ENCODE data around the gene CBLB. TPM values are rescaled to one million over a fixed set of nuclear protein-coding genes. Genes with fewer than 3 reads are reported as not detected.
"Not testable (repeated sequence)": the region's sequence is repeated elsewhere in the genome, so short reads cannot be mapped to it uniquely, and the experiment has no call there.

Gene CBLB
- total RNA-seq, 2 experiments from 2014 or later = 24.5 to 38.5 TPM

DNA sequence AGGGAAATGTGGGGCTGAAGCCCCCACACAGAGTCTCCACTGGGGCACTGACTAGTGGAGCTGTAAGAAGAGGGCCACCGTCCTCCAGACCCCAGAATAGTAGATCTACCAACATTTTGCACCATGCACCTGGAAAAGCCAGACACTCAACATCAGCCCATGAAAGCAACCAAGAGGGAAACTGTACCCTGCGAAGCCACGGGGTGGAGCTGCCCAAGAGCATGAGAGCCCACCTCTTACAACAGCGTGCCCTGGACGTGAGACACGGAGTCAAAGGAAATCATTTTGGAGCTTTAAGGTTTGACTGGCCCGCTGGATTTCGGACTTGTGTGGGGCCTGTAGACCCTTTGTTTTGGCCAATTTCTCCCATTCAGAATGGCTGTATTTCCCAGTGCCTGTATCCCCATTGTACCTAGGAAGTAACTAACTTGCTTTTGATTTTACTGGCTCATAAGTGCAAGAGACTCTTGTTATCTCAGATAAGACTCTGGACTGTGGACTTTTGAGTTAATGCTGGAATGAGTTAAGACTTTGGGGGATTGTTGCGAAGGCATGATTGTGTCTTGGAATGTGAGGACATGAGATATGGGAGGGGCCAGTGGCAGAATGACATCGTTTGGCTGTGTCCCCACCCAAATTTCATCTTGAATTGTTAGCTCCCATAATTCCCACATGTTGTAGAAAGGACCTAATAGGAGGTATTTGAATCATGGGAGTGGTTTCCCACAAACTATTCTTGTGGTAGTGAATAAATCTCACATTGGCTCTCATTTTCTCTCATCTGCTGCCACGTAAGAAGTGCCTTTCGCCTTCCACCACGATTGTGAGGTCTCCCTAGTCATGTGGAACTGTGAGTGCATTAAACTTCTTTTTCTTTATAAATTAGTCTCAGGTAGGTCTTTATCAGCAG, 105.8 kb downstream of the CBLB start:
- CTCF ChIA-PET (ENCODE audit: unreplicated experiment) = no interaction called here
- intact Hi-C loops (cut with micrococcal nuclease; ENCODE audit: unreplicated experiment) = no loop called here
- peaks cover 33% of the 10 kb centered on the region for H3K9me3 ChIP-seq (ENCODE audit: low read length)
- peaks cover 9% of the 10 kb centered on the region for H3K4me1 ChIP-seq (ENCODE audit: insufficient read depth, low read length, poor library complexity, severe bottlenecking)
- POLR2A ChIA-PET = no interaction called here
- no peaks in the 10 kb centered on the region for H4K20me1 ChIP-seq (ENCODE audit: insufficient read depth, low read length)
- no peak overlapping the region for H2AFZ ChIP-seq (ENCODE audit: low read length)
- H3K79me2 ChIP-seq (ENCODE audit: insufficient read depth, low read depth, low read length) = no peaks in the 10 kb centered on the region
- no peaks in the 10 kb centered on the region for H3K9me2 ChIP-seq (ENCODE audit: insufficient read depth, low read length)
- DNase-seq (ENCODE audit: low spot score) = no peak
- H3K4me3 ChIP-seq (ENCODE audit: low read depth, low read length, poor library complexity, severe bottlenecking) = no peak overlapping the region
- peaks cover 48% of the 10 kb centered on the region for H3K36me3 ChIP-seq (ENCODE audit: insufficient read depth, low read length)
- no peak overlapping the region for H3K4me2 ChIP-seq (ENCODE audit: low read length)
- no peak overlapping the region for H3K27ac ChIP-seq (ENCODE audit: low read depth, low read length, poor library complexity, severe bottlenecking)
- TF ChIP-seq, protein P1, sequence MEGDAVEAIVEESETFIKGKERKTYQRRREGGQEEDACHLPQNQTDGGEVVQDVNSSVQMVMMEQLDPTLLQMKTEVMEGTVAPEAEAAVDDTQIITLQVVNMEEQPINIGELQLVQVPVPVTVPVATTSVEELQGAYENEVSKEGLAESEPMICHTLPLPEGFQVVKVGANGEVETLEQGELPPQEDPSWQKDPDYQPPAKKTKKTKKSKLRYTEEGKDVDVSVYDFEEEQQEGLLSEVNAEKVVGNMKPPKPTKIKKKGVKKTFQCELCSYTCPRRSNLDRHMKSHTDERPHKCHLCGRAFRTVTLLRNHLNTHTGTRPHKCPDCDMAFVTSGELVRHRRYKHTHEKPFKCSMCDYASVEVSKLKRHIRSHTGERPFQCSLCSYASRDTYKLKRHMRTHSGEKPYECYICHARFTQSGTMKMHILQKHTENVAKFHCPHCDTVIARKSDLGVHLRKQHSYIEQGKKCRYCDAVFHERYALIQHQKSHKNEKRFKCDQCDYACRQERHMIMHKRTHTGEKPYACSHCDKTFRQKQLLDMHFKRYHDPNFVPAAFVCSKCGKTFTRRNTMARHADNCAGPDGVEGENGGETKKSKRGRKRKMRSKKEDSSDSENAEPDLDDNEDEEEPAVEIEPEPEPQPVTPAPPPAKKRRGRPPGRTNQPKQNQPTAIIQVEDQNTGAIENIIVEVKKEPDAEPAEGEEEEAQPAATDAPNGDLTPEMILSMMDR (conservative IDR thresholded peaks at IDR 0.05; ENCODE audit: low read length) = no peak
- no peak for TF ChIP-seq EZH2phosphoT487 (IDR thresholded peaks at IDR 0.05; ENCODE audit: borderline replicate concordance, low read depth, low read length)
- no TSS peak for BruUV-seq (replicated peaks)

DNA sequence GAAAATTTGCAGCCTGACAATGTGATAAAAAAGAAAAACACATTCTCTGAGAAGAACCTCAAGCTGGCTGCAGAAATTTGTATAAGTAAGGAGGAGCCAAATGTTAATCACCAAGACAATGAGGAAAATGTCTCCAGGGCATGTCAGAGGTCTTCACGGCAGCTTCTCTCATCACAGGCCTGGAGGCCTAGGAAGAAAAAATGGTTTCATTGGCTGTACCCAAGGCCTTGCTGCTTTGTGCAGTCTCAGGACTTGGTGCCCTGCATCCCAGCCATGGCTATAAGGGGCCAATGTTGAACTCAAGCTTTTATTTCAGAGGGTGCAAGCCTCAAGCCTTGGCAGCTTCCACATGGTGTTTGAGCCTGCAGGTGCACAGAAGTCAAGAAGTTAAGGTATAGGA, 106.6 kb downstream of the CBLB start:
- H3K27ac ChIP-seq (ENCODE audit: low read depth, low read length, poor library complexity, severe bottlenecking); DNase-seq (ENCODE audit: low spot score); H3K9me2 ChIP-seq (ENCODE audit: insufficient read depth, low read length); CTCF ChIA-PET (ENCODE audit: unreplicated experiment); intact Hi-C loops (cut with micrococcal nuclease; ENCODE audit: unreplicated experiment); H3K4me2 ChIP-seq (ENCODE audit: low read length); H3K4me3 ChIP-seq (ENCODE audit: low read depth, low read length, poor library complexity, severe bottlenecking); POLR2A ChIA-PET; H2AFZ ChIP-seq (ENCODE audit: low read length); H4K20me1 ChIP-seq (ENCODE audit: insufficient read depth, low read length); H3K4me1 ChIP-seq (ENCODE audit: insufficient read depth, low read length, poor library complexity, severe bottlenecking); BruUV-seq (replicated peaks); H3K79me2 ChIP-seq (ENCODE audit: insufficient read depth, low read depth, low read length): not testable (repeated sequence)
- peaks cover 45% of the 10 kb centered on the region for H3K36me3 ChIP-seq (ENCODE audit: insufficient read depth, low read length)
- peaks cover 33% of the 10 kb centered on the region for H3K9me3 ChIP-seq (ENCODE audit: low read length)

DNA sequence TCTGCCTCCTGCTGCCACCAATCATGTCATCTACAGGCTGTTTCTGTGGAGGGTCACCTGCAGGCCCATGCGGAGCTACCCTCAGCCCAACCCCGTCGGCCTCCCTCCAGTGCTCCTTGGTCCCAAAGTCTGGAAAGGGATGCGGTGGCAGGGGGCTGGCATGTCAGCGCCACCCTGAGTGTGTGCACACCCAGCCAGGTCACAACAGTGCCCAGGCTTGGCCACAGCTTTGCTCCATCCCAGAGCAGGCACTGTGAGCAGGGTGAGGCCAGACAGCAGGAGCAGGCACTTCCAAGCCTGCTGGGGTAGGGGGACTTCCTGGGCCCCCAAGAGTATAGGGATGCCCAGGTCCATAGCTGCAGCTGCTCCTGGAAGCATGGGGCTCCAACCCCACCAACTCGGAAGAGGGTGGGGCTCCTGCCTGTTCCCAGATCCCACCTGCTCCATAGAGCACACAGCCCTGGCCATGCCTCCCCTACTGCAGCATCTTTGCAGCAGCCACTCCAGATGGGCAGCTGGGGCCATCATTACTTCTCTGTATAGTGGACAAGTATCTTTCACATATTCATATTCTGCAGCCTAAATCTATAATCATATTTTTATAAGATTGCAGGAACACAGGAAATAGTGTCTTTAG, 109.3 kb downstream of the CBLB start:
- intact Hi-C loops (cut with micrococcal nuclease; ENCODE audit: unreplicated experiment) = no loop called here
- POLR2A ChIA-PET = no interaction called here
- no peak for TF ChIP-seq EZH2phosphoT487 (IDR thresholded peaks at IDR 0.05; ENCODE audit: borderline replicate concordance, low read depth, low read length)
- TF ChIP-seq, protein P1 (conservative IDR thresholded peaks at IDR 0.05; ENCODE audit: low read length) = no peak
- H3K4me2 ChIP-seq (ENCODE audit: low read length) = no peak overlapping the region
- BruUV-seq (replicated peaks) = no TSS peak
- no peak overlapping the region for H3K4me3 ChIP-seq (ENCODE audit: low read depth, low read length, poor library complexity, severe bottlenecking)
- H4K20me1 ChIP-seq (ENCODE audit: insufficient read depth, low read length) = no peaks in the 10 kb centered on the region
- no peak for DNase-seq (ENCODE audit: low spot score)
- peaks cover 2% of the 10 kb centered on the region for H3K4me1 ChIP-seq (ENCODE audit: insufficient read depth, low read length, poor library complexity, severe bottlenecking)
- CTCF ChIA-PET (ENCODE audit: unreplicated experiment) = no interaction called here
- no peaks in the 10 kb centered on the region for H3K79me2 ChIP-seq (ENCODE audit: insufficient read depth, low read depth, low read length)
- H3K9me3 ChIP-seq (ENCODE audit: low read length) = peaks cover 33% of the 10 kb centered on the region
- no peaks in the 10 kb centered on the region for H3K9me2 ChIP-seq (ENCODE audit: insufficient read depth, low read length)
- no peak overlapping the region for H2AFZ ChIP-seq (ENCODE audit: low read length)
- H3K27ac ChIP-seq (ENCODE audit: low read depth, low read length, poor library complexity, severe bottlenecking) = no peak overlapping the region
- peaks cover 45% of the 10 kb centered on the region for H3K36me3 ChIP-seq (ENCODE audit: insufficient read depth, low read length)

Data from OCI-LY7 (cell line).